Measurements from ENCODE around the gene EQTN. TPM values are rescaled to one million over a fixed set of nuclear protein-coding genes. Genes with fewer than 3 reads are reported as not detected.

Gene EQTN
- total and polyA plus RNA-seq, 10 of the 15 experiments (the other 5 are each of a cell fraction or from before 2014, with no cell fraction given): not detected

Other genes starting within 250 kb of the EQTN start
- not detected in 2 replicates for gene TEK, start 187.9 kb downstream of the EQTN start, total RNA-seq (2014; rRNA removed)
- not detected in 2 replicates for gene TEK, start 187.9 kb downstream of the EQTN start, total RNA-seq (2014; rRNA removed; fragmentation: Illumina TruSeq; extraction: Trizol)
- gene TEK, start 187.9 kb downstream of the EQTN start, total RNA-seq (2021): 0.08 TPM in 1 of 2 replicates, not detected in the other
- gene TEK, start 187.9 kb downstream of the EQTN start, polyA plus RNA-seq (2011; rRNA removed): not detected in 2 replicates
- not detected in 2 replicates for gene TEK, start 187.9 kb downstream of the EQTN start, polyA plus RNA-seq (2014; fragmentation: Illumina TruSeq; extraction: Trizol)
- gene TEK, start 187.9 kb downstream of the EQTN start, polyA plus RNA-seq (2014; fragmentation: Nextera tagmentation; extraction: Ambion mirVana): not detected
- gene TEK, start 187.9 kb downstream of the EQTN start, polyA plus RNA-seq (2014; rRNA removed): not detected in 2 replicates
- gene TEK, start 187.9 kb downstream of the EQTN start, polyA plus RNA-seq (2016; fragmentation: Nextera tagmentation; extraction: Ambion mirVana): not detected
- gene IFNK, start 227.1 kb upstream of the EQTN start, total RNA-seq (2014; rRNA removed): not detected in 2 replicates
- not detected in 2 replicates for gene IFNK, start 227.1 kb upstream of the EQTN start, total RNA-seq (2014; rRNA removed; fragmentation: Illumina TruSeq; extraction: Trizol)
- not detected in 2 replicates for gene IFNK, start 227.1 kb upstream of the EQTN start, total RNA-seq (2021)
- gene IFNK, start 227.1 kb upstream of the EQTN start, polyA plus RNA-seq (2011; rRNA removed): not detected in 2 replicates
- not detected in 2 replicates for gene IFNK, start 227.1 kb upstream of the EQTN start, polyA plus RNA-seq (2014; fragmentation: Illumina TruSeq; extraction: Trizol)
- gene IFNK, start 227.1 kb upstream of the EQTN start, polyA plus RNA-seq (2014; fragmentation: Nextera tagmentation; extraction: Ambion mirVana): not detected
- 0.06 TPM in 1 of 2 replicates, not detected in the other for gene IFNK, start 227.1 kb upstream of the EQTN start, polyA plus RNA-seq (2014; rRNA removed)
- gene IFNK, start 227.1 kb upstream of the EQTN start, polyA plus RNA-seq (2016; fragmentation: Nextera tagmentation; extraction: Ambion mirVana): not detected
- gene MOB3B, start 232.7 kb upstream of the EQTN start, total RNA-seq (2014; rRNA removed): 0.71 and 0.79 TPM in 2 replicates
- gene MOB3B, start 232.7 kb upstream of the EQTN start, total RNA-seq (2014; rRNA removed; fragmentation: Illumina TruSeq; extraction: Trizol): 0.74 and 1.1 TPM in 2 replicates
- 1.4 and 1.7 TPM in 2 replicates for gene MOB3B, start 232.7 kb upstream of the EQTN start, total RNA-seq (2021)
- 2.7 and 2.9 TPM in 2 replicates for gene MOB3B, start 232.7 kb upstream of the EQTN start, polyA plus RNA-seq (2011; rRNA removed)
- gene MOB3B, start 232.7 kb upstream of the EQTN start, polyA plus RNA-seq (2014; fragmentation: Illumina TruSeq; extraction: Trizol): 1.5 and 1.6 TPM in 2 replicates
- under 1 TPM; 0.44 to 0.85 TPM for gene MOB3B, start 232.7 kb upstream of the EQTN start, polyA plus RNA-seq (2014; fragmentation: Nextera tagmentation; extraction: Ambion mirVana)
- 0.96 and 1.0 TPM in 2 replicates for gene MOB3B, start 232.7 kb upstream of the EQTN start, polyA plus RNA-seq (2014; rRNA removed)
- under 1 TPM; 0.78 to 0.80 TPM for gene MOB3B, start 232.7 kb upstream of the EQTN start, polyA plus RNA-seq (2016; fragmentation: Nextera tagmentation; extraction: Ambion mirVana)